A549 (cell line): ENCODE results near the gene GNG12. TPM values are rescaled to one million over a fixed set of nuclear protein-coding genes. Genes with fewer than 3 reads are reported as not detected.

Experiments
- ATAC-seq, 2 experiments: fragments of 200-7000 bp in 1 of 2; fragments of >200 bp in 1 of 2; cut with Nextera tagmentation in 1 of 2; cut with Tn5 transposase in 1 of 2; 3 replicates each; pipeline versions ENCODE4 v1.8.0 to v1.9.1; 2018 to 2020; ENCODE audit warnings: mild to moderate bottlenecking in 1 of 2, moderate library complexity in 1 of 2
- CTCF ChIA-PET: fragments of 300-600 bp; sonication (Branson Sonifier 250); formaldehyde crosslinking; extraction: SDS; loops from one replicate; lab custom pipeline; 2021; ENCODE audit warnings: antibody characterized with exemption, inconsistent platforms; lab: Yijun Ruan, JAX
- POLR2A ChIA-PET: fragments of 350-600 bp; formaldehyde crosslinking; extraction: SDS; loops from one replicate; lab custom pipeline; 2021; ENCODE audit warnings: antibody characterized with exemption, inconsistent platforms; lab: Yijun Ruan, JAX
- DNase-seq, 2 experiments: peaks; one replicate each; pipeline versions ENCODE4 v3.0.0 to v3.0.0-alpha.2; 2011 to 2016; ENCODE audit warnings: low read depth in 1 of 2, low spot score in 1 of 2
- FAIRE-seq: peaks from 2 replicates; lab custom pipeline; 2011; peaks lifted over from hg19 to GRCh38; lab: Jason Lieb, UNC
- H3K27ac ChIP-seq, 2 experiments: fragments of >200 bp; sonication (Bioruptor Twin); formaldehyde crosslinking; 3 replicates each; pipeline ENCODE4 v1.5.1; 2016 to 2017
- H3K4me1 ChIP-seq: fragments of >200 bp; sonication (Bioruptor Twin); formaldehyde crosslinking; 3 replicates; pipeline ENCODE4 v1.6.1; 2016
- H3K4me2 ChIP-seq: fragments of >200 bp; sonication (Bioruptor Twin); formaldehyde crosslinking; 3 replicates; pipeline ENCODE4 v1.6.1; 2016
- H3K4me3 ChIP-seq: fragments of >200 bp; sonication (Bioruptor Twin); formaldehyde crosslinking; 3 replicates; pipeline ENCODE4 v1.5.1; 2016
- H3K9me3 ChIP-seq: fragments of >200 bp; sonication (Bioruptor Twin); formaldehyde crosslinking; 3 replicates; pipeline ENCODE4 v1.6.1; 2016
- BHLHE40 ChIP-seq: IDR thresholded peaks from 2 replicates; pipeline ENCODE4 v1.6.1; 2012; ENCODE audit warnings: low read depth, low read length, inconsistent platforms
- CEBPB ChIP-seq, 2 experiments: fragments of >200 bp in 1 of 2; sonication (Bioruptor Twin) in 1 of 2; formaldehyde crosslinking in 1 of 2; IDR thresholded peaks; 2 replicates each; pipeline ENCODE4 v1.6.1; 2012 to 2016
- CTCF ChIP-seq: fragments of >200 bp; sonication (Bioruptor Twin); formaldehyde crosslinking; IDR thresholded peaks from 3 replicates; pipeline ENCODE4 v1.5.1; 2016
- EHMT2 ChIP-seq: fragments of 200-600 bp; sonication (generic); IDR thresholded peaks from 2 replicates; pipeline ENCODE4 v1.6.1; 2016; ENCODE audit warnings: antibody characterized with exemption, low read depth, mild to moderate bottlenecking, moderate library complexity
- EP300 ChIP-seq, 2 experiments: fragments of >200 bp; sonication (Bioruptor Twin); formaldehyde crosslinking; IDR thresholded peaks; 2 replicates in 1 of 2; 3 replicates in 1 of 2; pipeline ENCODE4 v1.6.1; 2016 to 2017
- FOXS1 ChIP-seq: fragments of 250-450 bp; sonication (Bioruptor Pico); IDR thresholded peaks from 2 replicates; pipeline ENCODE4 v1.5.0; 2020; ENCODE audit warnings: mild to moderate bottlenecking, moderate library complexity
- HES2 ChIP-seq: fragments of >200 bp; sonication (Bioruptor Twin); formaldehyde crosslinking; IDR thresholded peaks from 2 replicates; pipeline ENCODE4 v1.6.1; 2016
- HEYL ChIP-seq: fragments of 250-450 bp; sonication (Bioruptor Pico); IDR thresholded peaks from 2 replicates; pipeline ENCODE4 v1.8.0; 2021; ENCODE audit warnings: mild to moderate bottlenecking, moderate library complexity
- HMGXB4 ChIP-seq: fragments of 250-450 bp; sonication (Bioruptor Pico); IDR thresholded peaks from 2 replicates; pipeline ENCODE4 v1.5.0; 2021; ENCODE audit warnings: mild to moderate bottlenecking, moderate library complexity, borderline replicate concordance
- HOXA7 ChIP-seq: fragments of 250-450 bp; sonication (Bioruptor Pico); IDR thresholded peaks from 2 replicates; pipeline ENCODE4 v1.5.0; 2020; ENCODE audit warnings: mild to moderate bottlenecking, moderate library complexity
- KDM1A ChIP-seq: fragments of 200-600 bp; sonication (generic); IDR thresholded peaks from 2 replicates; pipeline ENCODE4 v1.6.1; 2016; ENCODE audit warnings: low read depth, mild to moderate bottlenecking
- KDM5A ChIP-seq: fragments of 200-600 bp; sonication (generic); IDR thresholded peaks from 2 replicates; pipeline ENCODE4 v1.6.1; 2016; ENCODE audit warnings: antibody characterized with exemption, mild to moderate bottlenecking
- MAX ChIP-seq: IDR thresholded peaks from 2 replicates; pipeline ENCODE4 v1.6.1; 2012
- NR3C1 ChIP-seq: fragments of >200 bp; sonication (Bioruptor Twin); formaldehyde crosslinking; IDR thresholded peaks from 3 replicates; pipeline ENCODE4 v1.6.1; 2017
- RFX5 ChIP-seq: fragments of 450-650 bp; IDR thresholded peaks from 2 replicates; pipeline ENCODE4 v1.7.1; 2014; ENCODE audit warnings: antibody characterized with exemption, mild to moderate bottlenecking, moderate library complexity
- SMC3 ChIP-seq: fragments of >200 bp; sonication (Bioruptor Twin); formaldehyde crosslinking; IDR thresholded peaks from 3 replicates; pipeline ENCODE4 v1.6.1; 2018; ENCODE audit warnings: inconsistent platforms
- TFCP2L1 ChIP-seq: fragments of 250-450 bp; sonication (Bioruptor Pico); IDR thresholded peaks from 2 replicates; pipeline ENCODE4 v1.5.0; 2021; ENCODE audit warnings: mild to moderate bottlenecking
- TP53 ChIP-seq: fragments of 250-450 bp; sonication (Bioruptor Pico); IDR thresholded peaks from 2 replicates; pipeline ENCODE4 v1.5.0; 2021; ENCODE audit warnings: mild to moderate bottlenecking, moderate library complexity
- ZC3H11A ChIP-seq: fragments of 450-650 bp; IDR thresholded peaks from 2 replicates; pipeline ENCODE4 v1.6.1; 2014; ENCODE audit warnings: antibody characterized with exemption, mild to moderate bottlenecking
- ZFP36 ChIP-seq: fragments of 450-650 bp; IDR thresholded peaks from 2 replicates; pipeline ENCODE4 v1.6.1; 2014; ENCODE audit warnings: borderline replicate concordance; ENCODE audit not compliant: partially characterized antibody
- ZNF302 ChIP-seq: fragments of 250-450 bp; sonication (Bioruptor Pico); IDR thresholded peaks from 2 replicates; pipeline ENCODE4 v1.9.0; 2021; ENCODE audit warnings: inconsistent platforms, mild to moderate bottlenecking, moderate library complexity
- WGBS: methylation state at CpG from one replicate; pipeline ENCODE4 v1.1.6; 2017; ENCODE audit errors: missing lambda C conversion rate; 5-methylcytosine and 5-hydroxymethylcytosine counted together
- polyA plus RNA-seq, 4 experiments: library from polyadenylated mRNA; depleted of rRNA in 3 of 4; stranded (reverse); fragments of >200 nt; fragmentation: RNase III in 1 of 4; extraction: RNeasy Plus Mini Kit Qiagen cat#74134 plus additional on column Dnase treatment in 1 of 4; gene quantifications; 2 replicates in 3 of 4; 3 replicates in 1 of 4; pipeline ENCODE4 v1.2.3, GENCODE V29; 2011 to 2017

The GNG12 gene
- polyA plus RNA-seq, 2 of the 4 experiments (the other 2 are of a cell fraction), result 91.8 to 132 TPM

- H3K4me3 ChIP-seq, result no peak overlapping the region
- DNase-seq (no peak), ATAC-seq (no peak), FAIRE-seq (no peak)
- H3K4me1 ChIP-seq, result peaks cover 59% of the 10 kb centered on the region
- TF ChIP-seq MAX (no peak), SMC3 (no peak), KDM5A (no peak), CEBPB (IDR thresholded peaks at IDR 0.05) (no peak), RFX5 (no peak), HEYL (CRISPR knock-in tag) (no peak), ZC3H11A (no peak), KDM1A (no peak), CTCF (no peak), HOXA7 (CRISPR knock-in tag) (no peak), EP300 (IDR thresholded peaks at IDR 0.05) (no peak), TP53 (CRISPR knock-in tag) (no peak), BHLHE40 (no peak), NR3C1 (no peak), EHMT2 (no peak), TFCP2L1 (no peak)
- ChIA-PET POLR2A (no interaction called here), CTCF (interaction anchor here (1.1 kb wide), 1 partner anchor 51 kb away, joined by 3 read pairs; no protein-coding TSS in a partner anchor)
- no peaks in the 10 kb centered on the region for H3K9me3 ChIP-seq
- H3K4me2 ChIP-seq, result no peak overlapping the region
- 94% methylated on average over 1 of the region's 1 CpG for WGBS
- no peak overlapping the region for H3K27ac ChIP-seq
Measured at GRCh38 chr1:67817319-67817718, 15.9 kb downstream of the GNG12 start.

GRCh38 chr1:67816506-67816905 is 16.8 kb downstream of the GNG12 start:
- ATAC-seq, result no peak
- peak overlapping the region in 1 of 2 experiments; percentile 10; a peak in 1 of 6 replicates for H3K27ac ChIP-seq

More at GRCh38 chr1:67816506-67816905, 16.8 kb downstream of the GNG12 start:
- H3K9me3 ChIP-seq, result no peaks in the 10 kb centered on the region
- H3K4me1 ChIP-seq, result peaks cover 59% of the 10 kb centered on the region
- no peak for TF ChIP-seq FOXS1 (CRISPR knock-in tag)
- no peak for TF ChIP-seq ZFP36
- no peak for TF ChIP-seq HMGXB4 (CRISPR knock-in tag)
- no peak for TF ChIP-seq HES2
- no peak for TF ChIP-seq ZNF302 (CRISPR knock-in tag)
- TF ChIP-seq, all 56 proteins: peak for 0
- ChIA-PET CTCF (interaction anchor here (1.1 to 1.3 kb wide), 3 partner anchors 11 to 56 kb away, joined by 3 to 4 read pairs (median 3); no protein-coding TSS in a partner anchor), POLR2A (no interaction called here)
- FAIRE-seq (no peak), DNase-seq (no peak)
- no peak overlapping the region for H3K4me2 ChIP-seq
- WGBS, result 100% methylated on average over 5 of the region's 6 CpGs
- H3K4me3 ChIP-seq, result no peak overlapping the region
